Mesendoderm (in vitro differentiated cells): ENCODE results near the gene CUX1.
"Not testable (repeated sequence)": the region's sequence is repeated elsewhere in the genome, so short reads cannot be mapped to it uniquely, and the experiment has no call there.

Source experiments
- DNase-seq: peaks from one replicate; pipeline ENCODE4 v3.0.0; 2013
- H2AK5ac ChIP-seq: 2 replicates; pipeline ENCODE4 v1.6.1; 2013; ENCODE audit warnings: low read length, inconsistent platforms
- H2BK120ac ChIP-seq: 2 replicates; pipeline ENCODE4 v1.6.1; 2013; ENCODE audit warnings: low read depth, mild to moderate bottlenecking, low read length, moderate library complexity, mixed read lengths
- H2BK15ac ChIP-seq: replicated peaks from 2 replicates; pipeline ENCODE4 v1.6.1; 2013; ENCODE audit warnings: low read depth, mild to moderate bottlenecking, moderate library complexity
- H2BK5ac ChIP-seq: 2 replicates; pipeline ENCODE4 v1.6.1; 2013; ENCODE audit warnings: low read length, inconsistent platforms
- H3K18ac ChIP-seq: 2 replicates; pipeline ENCODE4 v1.6.1; 2013; ENCODE audit warnings: mild to moderate bottlenecking, low read length, mixed read lengths
- H3K23ac ChIP-seq: one replicate; pipeline ENCODE4 v1.6.1; 2013; ENCODE audit warnings: low read length
- H3K27ac ChIP-seq: 2 replicates; pipeline ENCODE4 v1.5.1; 2013; ENCODE audit warnings: low read depth, mild to moderate bottlenecking, inconsistent platforms, low read length, moderate library complexity
- H3K27me3 ChIP-seq: 2 replicates; pipeline ENCODE4 v1.6.1; 2013; ENCODE audit warnings: low read length, control low read depth, mild to moderate bottlenecking, inconsistent platforms; ENCODE audit not compliant: insufficient read depth, poor library complexity
- H3K36me3 ChIP-seq: 2 replicates; pipeline ENCODE4 v1.6.1; 2013; ENCODE audit warnings: low read length, inconsistent platforms; ENCODE audit not compliant: control insufficient read depth, insufficient read depth
- H3K4ac ChIP-seq: one replicate; pipeline ENCODE4 v1.6.1; 2013; ENCODE audit warnings: low read depth, mild to moderate bottlenecking, low read length, moderate library complexity
- H3K4me1 ChIP-seq: 2 replicates; pipeline ENCODE4 v1.6.1; 2013; ENCODE audit warnings: low read depth, low read length, inconsistent platforms; ENCODE audit not compliant: control insufficient read depth
- H3K4me2 ChIP-seq: 2 replicates; pipeline ENCODE4 v1.6.1; 2013; ENCODE audit warnings: low read length
- H3K4me3 ChIP-seq: 2 replicates; pipeline ENCODE4 v1.5.1; 2013; ENCODE audit warnings: mild to moderate bottlenecking, low read length
- H3K56ac ChIP-seq: one replicate; pipeline ENCODE4 v1.6.1; 2013; ENCODE audit warnings: low read length
- H3K79me1 ChIP-seq: 2 replicates; pipeline ENCODE4 v1.6.1; 2013; ENCODE audit warnings: low read length, inconsistent platforms
- H3K79me2 ChIP-seq: 2 replicates; pipeline ENCODE4 v1.6.1; 2013; ENCODE audit warnings: mild to moderate bottlenecking, low read length; ENCODE audit not compliant: control insufficient read depth, insufficient read depth
- H3K9ac ChIP-seq: 2 replicates; pipeline ENCODE4 v1.6.1; 2013; ENCODE audit warnings: low read length, inconsistent platforms
- H4K5ac ChIP-seq: one replicate; pipeline ENCODE4 v1.6.1; 2013; ENCODE audit warnings: low read length
- H4K8ac ChIP-seq: one replicate; pipeline ENCODE4 v1.6.1; 2013; ENCODE audit warnings: low read depth, mild to moderate bottlenecking, control low read depth, low read length, moderate library complexity
- WGBS: extraction: QIAGEN DNeasy Blood & Tissue Kit; methylation state at CpG from one replicate; pipeline ENCODE4 v1.1.7; 2013; ENCODE audit warnings: low lambda C conversion rate, missing lambda C conversion rate; ENCODE audit not compliant: insufficient coverage; ENCODE audit errors: extremely low coverage; 5-methylcytosine and 5-hydroxymethylcytosine counted together

The CUX1 gene

DNA sequence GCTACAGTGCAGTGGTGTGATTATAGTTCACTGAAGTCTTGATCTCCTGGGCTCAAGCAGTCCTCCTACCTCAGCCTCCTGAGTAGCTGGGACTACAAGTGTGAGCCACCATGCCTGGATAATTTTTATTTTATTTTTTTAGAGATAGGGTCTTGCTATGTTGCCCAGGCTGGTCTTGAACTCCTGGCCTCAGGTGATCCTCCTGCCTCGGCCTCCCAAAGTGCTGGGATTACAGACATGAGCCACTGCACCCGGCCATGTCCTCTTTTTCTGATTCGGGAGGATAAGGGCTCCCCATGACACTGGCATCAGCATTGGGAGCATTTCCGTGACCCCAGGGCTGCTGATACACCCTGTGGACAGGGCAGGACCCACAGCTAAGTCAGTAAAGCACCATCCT is 69.9 kb downstream of the CUX1 start:
- H3K4me3 ChIP-seq, H2AK5ac ChIP-seq, DNase-seq, H3K56ac ChIP-seq, H3K18ac ChIP-seq, H3K36me3 ChIP-seq, H3K27me3 ChIP-seq, H2BK5ac ChIP-seq, H2BK120ac ChIP-seq, H3K23ac ChIP-seq, H2BK15ac ChIP-seq, H3K27ac ChIP-seq, H3K4me1 ChIP-seq, H4K5ac ChIP-seq, H3K4ac ChIP-seq, H4K8ac ChIP-seq, H3K9ac ChIP-seq, H3K4me2 ChIP-seq: not testable (repeated sequence)
- Histone ChIP-seq H3K79me1 (peaks cover 13% of the 10 kb centered on the region), H3K79me2 (peaks cover 96% of the 10 kb centered on the region)
- no CpG with 5 or more reads among the region's 4 CpGs for WGBS

DNA sequence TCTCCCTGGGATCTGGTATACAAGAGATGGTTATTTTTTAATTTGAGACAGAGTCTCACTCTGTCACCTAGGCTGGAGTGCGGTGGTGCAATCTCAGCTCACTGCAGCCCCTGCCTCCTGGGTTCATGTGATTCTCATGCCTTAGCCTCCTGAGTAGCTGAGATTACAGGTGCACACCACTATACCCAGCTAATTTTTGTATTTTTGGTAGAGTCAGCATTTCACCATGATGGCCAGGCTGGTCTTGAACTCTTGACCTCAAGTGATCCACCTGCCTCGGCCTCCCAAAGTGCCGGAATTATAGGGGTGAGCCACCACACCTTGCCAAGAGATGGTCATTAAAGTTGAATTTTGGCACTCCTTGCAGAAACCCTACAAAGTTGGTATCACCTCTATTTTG is 71.1 kb downstream of the CUX1 start:
- H3K79me2 ChIP-seq: peaks cover 92% of the 10 kb centered on the region
- not testable (repeated sequence) for H2AK5ac ChIP-seq, H3K23ac ChIP-seq, H3K27ac ChIP-seq, H4K5ac ChIP-seq, H2BK120ac ChIP-seq, H3K56ac ChIP-seq, H3K18ac ChIP-seq, H2BK5ac ChIP-seq, H3K4me2 ChIP-seq, H4K8ac ChIP-seq, H3K36me3 ChIP-seq, H3K4me1 ChIP-seq, DNase-seq, H2BK15ac ChIP-seq, H3K27me3 ChIP-seq, H3K4me3 ChIP-seq, H3K4ac ChIP-seq, H3K9ac ChIP-seq
- peaks cover 13% of the 10 kb centered on the region for H3K79me1 ChIP-seq
- WGBS: no CpG with 5 or more reads among the region's 3 CpGs

- Histone ChIP-seq H3K79me1 (peaks cover 16% of the 10 kb centered on the region), H3K27me3 (no peaks in the 10 kb centered on the region), H4K5ac (no peak overlapping the region), H2BK15ac (no peak overlapping the region), H3K27ac (no peak overlapping the region), H3K23ac (no peak overlapping the region), H2AK5ac (no peak overlapping the region), H3K4me2 (no peak overlapping the region), H3K4ac (no peak overlapping the region), H3K4me1 (no peaks in the 10 kb centered on the region), H3K36me3 (no peaks in the 10 kb centered on the region), H2BK120ac (no peak overlapping the region), H4K8ac (no peak overlapping the region), H3K18ac (no peak overlapping the region), H3K4me3 (no peak overlapping the region), H2BK5ac (no peak overlapping the region), H3K56ac (no peak overlapping the region), H3K9ac (no peak overlapping the region), H3K79me2 (peaks cover 88% of the 10 kb centered on the region)
- WGBS: no CpG with 5 or more reads among the region's 7 CpGs
- DNase-seq: no peak
Measured at GRCh38 chr7:101890749-101891523, 73.5 kb downstream of the CUX1 start.

- H3K4ac ChIP-seq: peak overlapping the region; percentile 60
- H3K36me3 ChIP-seq: no peaks in the 10 kb centered on the region
- no peak overlapping the region for H2BK15ac ChIP-seq
- no peak overlapping the region for H2AK5ac ChIP-seq
- no CpG with 5 or more reads among the region's 11 CpGs for WGBS
- H4K8ac ChIP-seq: no peak overlapping the region
- no peak overlapping the region for H3K18ac ChIP-seq
- H3K4me3 ChIP-seq: no peak overlapping the region
- no peak overlapping the region for H3K27ac ChIP-seq
- H3K4me2 ChIP-seq: no peak overlapping the region
- H3K27me3 ChIP-seq: no peaks in the 10 kb centered on the region
- no peaks in the 10 kb centered on the region for H3K4me1 ChIP-seq
- peaks cover 16% of the 10 kb centered on the region for H3K79me1 ChIP-seq
- no peak overlapping the region for H2BK5ac ChIP-seq
- no peak overlapping the region for H3K23ac ChIP-seq
- no peak overlapping the region for H2BK120ac ChIP-seq
- no peak overlapping the region for H3K56ac ChIP-seq
- H3K9ac ChIP-seq: no peak overlapping the region
- H3K79me2 ChIP-seq: peaks cover 88% of the 10 kb centered on the region
- H4K5ac ChIP-seq: no peak overlapping the region
- no peak for DNase-seq
Measured at GRCh38 chr7:101891936-101892640, 74.7 kb downstream of the CUX1 start.

DNA sequence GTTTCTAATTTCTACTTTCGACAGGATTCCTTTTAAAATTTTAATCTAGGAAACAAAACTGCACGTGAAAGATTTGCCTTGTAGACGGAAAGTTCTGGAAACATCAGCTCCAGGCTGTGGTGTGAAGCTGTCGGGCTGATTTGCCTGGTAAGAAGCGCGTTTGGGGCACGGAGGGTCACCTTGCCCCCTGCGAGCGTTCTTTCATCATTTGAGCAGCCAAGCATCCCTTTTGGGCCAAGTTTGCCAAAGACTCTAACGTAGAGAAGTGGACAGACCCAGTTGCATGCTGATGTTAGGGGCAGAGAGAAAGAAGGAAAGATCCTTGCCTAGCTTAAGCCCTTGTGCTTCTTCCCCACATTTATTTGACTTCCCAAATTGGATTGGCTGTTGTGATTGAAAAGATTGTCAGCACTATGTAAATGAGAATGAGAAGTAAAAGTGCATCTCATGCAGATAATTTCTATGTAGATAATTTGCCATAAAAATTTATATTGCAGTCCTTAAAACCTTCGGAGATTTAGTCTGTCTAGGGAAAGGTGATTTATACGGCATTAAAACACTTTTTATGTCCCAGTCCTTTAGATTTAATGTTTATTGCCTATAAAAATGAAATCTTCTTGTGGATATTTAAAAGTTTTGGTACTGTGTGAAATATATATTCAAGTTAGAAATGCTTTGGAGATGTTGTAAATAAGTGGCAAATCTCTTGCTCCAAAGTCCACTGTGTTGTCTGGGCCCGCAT is 76.1 kb downstream of the CUX1 start:
- Histone ChIP-seq H2BK15ac (no peak overlapping the region), H3K18ac (no peak overlapping the region), H3K4ac (no peak overlapping the region), H3K27ac (no peak overlapping the region), H2BK5ac (no peak overlapping the region), H2AK5ac (no peak overlapping the region), H3K23ac (no peak overlapping the region), H3K56ac (no peak overlapping the region), H3K36me3 (no peaks in the 10 kb centered on the region), H3K9ac (no peak overlapping the region), H3K27me3 (no peaks in the 10 kb centered on the region), H3K4me3 (no peak overlapping the region), H3K4me2 (no peak overlapping the region), H3K4me1 (no peaks in the 10 kb centered on the region), H3K79me1 (peaks cover 19% of the 10 kb centered on the region), H3K79me2 (peaks cover 88% of the 10 kb centered on the region), H2BK120ac (no peak overlapping the region), H4K8ac (no peak overlapping the region), H4K5ac (no peak overlapping the region)
- WGBS: no CpG with 5 or more reads among the region's 13 CpGs
- no peak for DNase-seq
